KOPT-K1 (cell line): Measurements from ENCODE around the gene IZUMO2.
"Not testable (repeated sequence)": the region's sequence is repeated elsewhere in the genome, so short reads cannot be mapped to it uniquely, and the experiment has no call there.

ENCODE experiments used
- H3K27ac ChIP-seq: fragments of 200-600 bp; sonication (generic); 2 replicates; pipeline ENCODE4 v1.5.1; 2016; ENCODE audit warnings: antibody characterized with exemption, mild to moderate bottlenecking, low read depth, low read length; ENCODE audit not compliant: poor library complexity, severe bottlenecking
- H3K36me3 ChIP-seq: fragments of 200-600 bp; sonication (generic); 2 replicates; pipeline ENCODE4 v1.5.1; 2017; ENCODE audit warnings: antibody characterized with exemption, mild to moderate bottlenecking, low read length, moderate library complexity; ENCODE audit not compliant: insufficient read depth
- H3K9me3 ChIP-seq: fragments of 200-600 bp; sonication (generic); 2 replicates; pipeline ENCODE4 v1.5.1; 2017; ENCODE audit warnings: antibody characterized with exemption, low read length, mild to moderate bottlenecking; ENCODE audit not compliant: insufficient read depth, poor library complexity, severe bottlenecking

The IZUMO2 gene

GRCh38 chr19:50134777-50135719 is 28.0 kb downstream of the IZUMO2 start:
- H3K27ac ChIP-seq, H3K9me3 ChIP-seq, H3K36me3 ChIP-seq: not testable (repeated sequence)

- not testable (repeated sequence) for H3K36me3 ChIP-seq, H3K27ac ChIP-seq, H3K9me3 ChIP-seq
These were observed 29.3 kb downstream of the IZUMO2 start for GRCh38 chr19:50133518-50134492.

GRCh38 chr19:50104012-50104411 is 59.1 kb downstream of the IZUMO2 start:
- not testable (repeated sequence) for H3K9me3 ChIP-seq, H3K27ac ChIP-seq, H3K36me3 ChIP-seq

GRCh38 chr19:50103405-50103804 is 59.7 kb downstream of the IZUMO2 start:
- H3K27ac ChIP-seq, H3K9me3 ChIP-seq, H3K36me3 ChIP-seq: not testable (repeated sequence)
